Hematopoietic multipotent progenitor cell (in vitro differentiated cells): Measurements from ENCODE around the gene PNISR. TPM values are rescaled to one million over a fixed set of nuclear protein-coding genes. Genes with fewer than 3 reads are reported as not detected.

Experiments
- DNase-seq, 3 donors: peaks; one replicate each; pipeline ENCODE4 v3.0.0-alpha.2; 2011 to 2015; ENCODE audit warnings: low read depth in 2 of 3, low spot score in 2 of 3
- total RNA-seq: library from RNA; depleted of rRNA; stranded (reverse); fragments of >200 nt; gene quantifications from one replicate; pipeline ENCODE4 v1.2.3, GENCODE V29; 2012

Gene PNISR
- total RNA-seq, 1 donor, result 103 TPM

DNA sequence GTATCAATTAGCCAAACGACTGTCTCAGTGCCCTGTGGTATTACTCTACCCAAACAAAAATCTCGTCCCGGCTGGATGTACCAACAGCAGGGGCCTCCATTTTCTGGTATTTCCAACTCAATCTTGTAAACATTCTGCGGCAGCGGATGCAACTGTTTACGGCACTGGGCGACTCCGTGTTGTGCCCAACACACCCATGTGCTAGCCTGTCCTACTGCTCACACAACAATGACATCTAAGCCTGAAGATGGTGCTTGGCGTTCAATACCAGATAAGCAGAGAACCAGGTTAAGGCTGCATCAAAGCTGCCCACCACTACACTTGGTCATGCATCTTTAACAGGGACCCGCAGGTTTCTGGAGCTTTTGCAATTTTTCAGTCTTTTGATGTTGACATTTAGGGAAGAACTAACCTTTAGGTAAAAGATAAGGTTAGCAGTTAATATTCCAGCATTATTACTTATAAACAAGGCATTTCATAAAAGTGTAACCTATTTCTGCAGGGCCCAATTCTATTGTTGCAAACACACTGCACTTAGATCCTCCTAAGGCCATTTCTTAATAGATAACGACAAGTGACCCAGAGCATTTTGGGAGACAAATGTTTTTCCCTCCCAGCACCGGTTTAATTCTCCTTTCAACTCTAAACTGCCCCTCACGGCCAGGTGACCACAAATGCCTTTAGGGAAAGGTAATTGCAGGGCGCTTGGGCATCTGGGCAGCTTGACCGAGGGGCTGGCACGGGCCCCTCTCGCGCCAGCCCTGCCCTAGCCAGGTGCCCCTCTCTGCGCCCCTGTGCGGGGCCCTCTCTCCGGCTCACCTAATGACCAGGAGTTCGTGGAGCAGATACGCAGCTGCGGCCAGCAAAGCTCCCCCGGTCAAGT, 76.6 kb downstream of the PNISR start:
- no peak for DNase-seq

Other genes starting within 250 kb of the PNISR start
- under 0.01 TPM for gene FAXC, start 75.6 kb downstream of the PNISR start, total RNA-seq
- 1.3 TPM for gene COQ3, start 31.1 kb downstream of the PNISR start, total RNA-seq
- 3.8 TPM for gene USP45, start 90.1 kb upstream of the PNISR start, total RNA-seq
- gene CCNC, start 143.4 kb upstream of the PNISR start, total RNA-seq, result 30.4 TPM
- not detected for gene PRDM13, start 181.5 kb upstream of the PNISR start, total RNA-seq